WTC11 (cell line): ENCODE data around the gene HDAC7. TPM values are rescaled to one million over a fixed set of nuclear protein-coding genes. Genes with fewer than 3 reads are reported as not detected.

ENCODE experiments used
- ATAC-seq: fragments of 200-7000 bp; cut with Tn5 transposase; 2 replicates; pipeline ENCODE4 v1.10.0; 2021; ENCODE audit warnings: mild to moderate bottlenecking, moderate library complexity
- CTCF ChIA-PET: fragments of 300-600 bp; sonication (Branson Sonifier 250); formaldehyde crosslinking; loops from one replicate; lab custom pipeline; 2021; ENCODE audit warnings: antibody characterized with exemption; lab: Charles Lee
- POLR2A ChIA-PET: fragments of 350-600 bp; sonication (Branson Sonifier 250); formaldehyde crosslinking; loops from one replicate; lab custom pipeline; 2021; ENCODE audit warnings: antibody characterized with exemption; lab: Charles Lee
- DNase-seq: peaks from one replicate; pipeline ENCODE4 v3.0.0; 2021; ENCODE audit warnings: low spot score
- H3K27ac Mint-ChIP-seq: 2 replicates; pipeline ENCODE4 v1.8.0; 2021; ENCODE audit warnings: mixed read lengths
- H3K27me3 Mint-ChIP-seq: 2 replicates; pipeline ENCODE4 v1.8.0; 2021; ENCODE audit warnings: low read depth, mild to moderate bottlenecking, moderate library complexity, mixed read lengths
- H3K36me3 Mint-ChIP-seq: 2 replicates; pipeline ENCODE4 v1.8.0; 2021; ENCODE audit warnings: mixed read lengths
- H3K4me1 Mint-ChIP-seq: 2 replicates; pipeline ENCODE4 v1.8.0; 2022; ENCODE audit warnings: mixed read lengths
- H3K4me3 Mint-ChIP-seq: 2 replicates; pipeline ENCODE4 v1.8.0; 2021; ENCODE audit warnings: mild to moderate bottlenecking, moderate library complexity, mixed read lengths
- H3K9me3 Mint-ChIP-seq: 2 replicates; pipeline ENCODE4 v1.8.0; 2021; ENCODE audit warnings: mixed read lengths
- CBFB ChIP-seq: sonication (generic); formaldehyde crosslinking; IDR thresholded peaks from 2 replicates; pipeline ENCODE4 v1.8.1; 2022; ENCODE audit warnings: mild to moderate bottlenecking, low read depth, missing genetic modification reagents
- FOXJ3 ChIP-seq: sonication (generic); formaldehyde crosslinking; IDR thresholded peaks from 2 replicates; pipeline ENCODE4 v1.9.0; 2021; ENCODE audit warnings: missing genetic modification reagents, mild to moderate bottlenecking, borderline replicate concordance
- FOXK1 ChIP-seq: sonication (generic); formaldehyde crosslinking; IDR thresholded peaks from 2 replicates; pipeline ENCODE4 v1.8.0; 2022; ENCODE audit warnings: mild to moderate bottlenecking, moderate library complexity, missing genetic modification reagents
- GRHL2 ChIP-seq: fragments of 250-450 bp; sonication (Bioruptor Pico); IDR thresholded peaks from 2 replicates; pipeline ENCODE4 v1.8.0; 2022; ENCODE audit warnings: mild to moderate bottlenecking, moderate library complexity; ENCODE audit not compliant: insufficient replicate concordance, severe bottlenecking
- KAT7 ChIP-seq: sonication (generic); formaldehyde crosslinking; IDR thresholded peaks from 2 replicates; pipeline ENCODE4 v1.8.1; 2023; ENCODE audit warnings: missing genetic modification reagents, mild to moderate bottlenecking, borderline replicate concordance
- NFE2L1 ChIP-seq: sonication (generic); formaldehyde crosslinking; IDR thresholded peaks from 2 replicates; pipeline ENCODE4 v1.8.1; 2023; ENCODE audit warnings: missing genetic modification reagents
- NR1H2 ChIP-seq: sonication (generic); formaldehyde crosslinking; IDR thresholded peaks from 2 replicates; pipeline ENCODE4 v1.9.0; 2021; ENCODE audit warnings: mild to moderate bottlenecking, moderate library complexity, missing genetic modification reagents
- NR3C1 ChIP-seq: sonication (generic); formaldehyde crosslinking; conservative IDR thresholded peaks from 2 replicates; pipeline ENCODE4 v1.8.1; 2023; ENCODE audit warnings: low read depth, mild to moderate bottlenecking, missing genetic modification reagents
- SP1 ChIP-seq: sonication (generic); formaldehyde crosslinking; conservative IDR thresholded peaks from 2 replicates; pipeline ENCODE4 v1.8.1; 2022; ENCODE audit warnings: missing genetic modification reagents
- TEAD1 ChIP-seq: sonication (generic); formaldehyde crosslinking; IDR thresholded peaks from 2 replicates; pipeline ENCODE4 v1.8.0; 2022; ENCODE audit warnings: mild to moderate bottlenecking, missing genetic modification reagents
- TP53 ChIP-seq: sonication (generic); formaldehyde crosslinking; IDR thresholded peaks from 2 replicates; pipeline ENCODE4 v1.8.1; 2023; ENCODE audit warnings: mild to moderate bottlenecking, missing genetic modification reagents
- ZNF281 ChIP-seq: sonication (generic); formaldehyde crosslinking; IDR thresholded peaks from 2 replicates; pipeline ENCODE4 v1.8.0; 2023; ENCODE audit warnings: mild to moderate bottlenecking, missing genetic modification reagents
- ZNF416 ChIP-seq: fragments of 250-450 bp; sonication (Bioruptor Pico); IDR thresholded peaks from 2 replicates; pipeline ENCODE4 v1.9.0; 2021; ENCODE audit warnings: mild to moderate bottlenecking, inconsistent platforms
- ZNF423 ChIP-seq: fragments of 250-450 bp; sonication (Bioruptor Pico); IDR thresholded peaks from 2 replicates; pipeline ENCODE4 v2.1.2; 2022; ENCODE audit warnings: mild to moderate bottlenecking, moderate library complexity
- ZNF671 ChIP-seq: fragments of 250-450 bp; sonication (Bioruptor Pico); IDR thresholded peaks from 2 replicates; pipeline ENCODE4 v1.8.0; 2021; ENCODE audit warnings: mild to moderate bottlenecking
- total RNA-seq: library from RNA; stranded (reverse); gene quantifications from 3 replicates; pipeline ENCODE4 v1.2.3, GENCODE V29; 2021
- TF ChIP-seq, protein P1 (sequence below): sonication (generic); formaldehyde crosslinking; IDR thresholded peaks from 2 replicates; pipeline ENCODE4 v1.8.1; 2022; ENCODE audit warnings: mild to moderate bottlenecking, moderate library complexity, missing genetic modification reagents
- TF ChIP-seq, protein P2 (sequence below): sonication (generic); formaldehyde crosslinking; IDR thresholded peaks from 2 replicates; pipeline ENCODE4 v1.8.0; 2022; ENCODE audit warnings: mild to moderate bottlenecking, missing genetic modification reagents
- TF ChIP-seq, protein P3 (sequence below): sonication (generic); formaldehyde crosslinking; IDR thresholded peaks from 2 replicates; pipeline ENCODE4 v1.8.0; 2022; ENCODE audit warnings: mild to moderate bottlenecking, missing genetic modification reagents
- TF ChIP-seq, protein P4 (sequence below): sonication (generic); formaldehyde crosslinking; IDR thresholded peaks from 2 replicates; pipeline ENCODE4 v1.8.1; 2023; ENCODE audit warnings: mild to moderate bottlenecking, missing genetic modification reagents, moderate library complexity
- TF ChIP-seq, protein P5 (sequence below): sonication (generic); formaldehyde crosslinking; IDR thresholded peaks from 2 replicates; pipeline ENCODE4 v1.8.1; 2023; ENCODE audit warnings: mild to moderate bottlenecking, missing genetic modification reagents, borderline replicate concordance

Gene HDAC7
- total RNA-seq, 1 experiment from 2014 or later, result 111 TPM

DNA sequence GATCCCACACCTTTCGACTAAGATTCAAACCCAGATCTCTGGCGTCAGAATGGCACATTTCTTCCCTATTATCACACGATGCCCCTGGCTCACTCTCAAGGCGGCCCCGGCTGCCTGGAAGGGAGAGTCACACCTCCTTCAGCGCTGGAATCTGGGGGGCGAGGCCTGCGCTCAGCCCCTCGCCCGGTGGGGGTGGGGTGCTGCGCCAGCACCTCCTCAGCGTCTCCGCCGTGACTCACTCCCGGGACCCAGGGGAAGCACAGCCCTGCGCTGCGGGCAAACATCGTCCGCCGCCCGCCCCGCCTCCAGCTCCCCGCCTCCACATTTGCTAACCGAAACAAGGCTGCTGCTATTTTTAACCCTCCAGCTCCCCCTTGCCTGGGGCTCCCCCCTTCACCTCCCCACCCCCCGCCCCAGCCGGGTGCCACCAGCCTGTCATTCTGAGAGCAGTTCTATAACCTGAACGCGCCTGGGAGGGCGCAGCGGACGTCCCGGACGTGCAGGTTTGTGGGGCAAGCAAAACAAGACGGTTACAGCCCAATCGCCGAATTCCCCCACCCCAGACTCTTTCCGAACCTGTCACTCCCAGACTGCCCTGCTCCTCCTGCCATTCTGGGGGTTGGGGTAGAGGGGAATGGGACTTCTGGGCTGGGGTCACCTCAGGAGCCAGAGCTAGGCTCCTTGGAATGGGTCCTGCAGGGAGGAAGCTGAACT, 6.7 kb downstream of the HDAC7 start (continued):
- TF ChIP-seq, protein P1, sequence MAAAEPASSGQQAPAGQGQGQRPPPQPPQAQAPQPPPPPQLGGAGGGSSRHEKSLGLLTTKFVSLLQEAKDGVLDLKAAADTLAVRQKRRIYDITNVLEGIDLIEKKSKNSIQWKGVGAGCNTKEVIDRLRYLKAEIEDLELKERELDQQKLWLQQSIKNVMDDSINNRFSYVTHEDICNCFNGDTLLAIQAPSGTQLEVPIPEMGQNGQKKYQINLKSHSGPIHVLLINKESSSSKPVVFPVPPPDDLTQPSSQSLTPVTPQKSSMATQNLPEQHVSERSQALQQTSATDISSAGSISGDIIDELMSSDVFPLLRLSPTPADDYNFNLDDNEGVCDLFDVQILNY, result peak; percentile 53; the same call in 1 of the 2 replicates
- TF ChIP-seq, protein P2, sequence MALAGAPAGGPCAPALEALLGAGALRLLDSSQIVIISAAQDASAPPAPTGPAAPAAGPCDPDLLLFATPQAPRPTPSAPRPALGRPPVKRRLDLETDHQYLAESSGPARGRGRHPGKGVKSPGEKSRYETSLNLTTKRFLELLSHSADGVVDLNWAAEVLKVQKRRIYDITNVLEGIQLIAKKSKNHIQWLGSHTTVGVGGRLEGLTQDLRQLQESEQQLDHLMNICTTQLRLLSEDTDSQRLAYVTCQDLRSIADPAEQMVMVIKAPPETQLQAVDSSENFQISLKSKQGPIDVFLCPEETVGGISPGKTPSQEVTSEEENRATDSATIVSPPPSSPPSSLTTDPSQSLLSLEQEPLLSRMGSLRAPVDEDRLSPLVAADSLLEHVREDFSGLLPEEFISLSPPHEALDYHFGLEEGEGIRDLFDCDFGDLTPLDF (CRISPR knock-in tag), result no peak
- TF ChIP-seq NFE2L1 (CRISPR knock-in tag) (no peak), FOXK1 (CRISPR knock-in tag) (peak; percentile 38; the same call in 1 of the 2 replicates), TEAD1 (CRISPR knock-in tag) (no peak), NR3C1 (no peak), NR1H2 (CRISPR knock-in tag) (no peak), ZNF281 (CRISPR knock-in tag) (peak; percentile 64; the same call in 1 of the 2 replicates), KAT7 (CRISPR knock-in tag) (no peak), ZNF423 (CRISPR knock-in tag) (no peak), SP1 (peak; percentile 55; the same call in 1 of the 2 replicates), FOXJ3 (no peak), CBFB (CRISPR knock-in tag) (no peak), ZNF671 (CRISPR knock-in tag) (no peak), ZNF416 (CRISPR knock-in tag) (no peak)
- TF ChIP-seq, protein P3, sequence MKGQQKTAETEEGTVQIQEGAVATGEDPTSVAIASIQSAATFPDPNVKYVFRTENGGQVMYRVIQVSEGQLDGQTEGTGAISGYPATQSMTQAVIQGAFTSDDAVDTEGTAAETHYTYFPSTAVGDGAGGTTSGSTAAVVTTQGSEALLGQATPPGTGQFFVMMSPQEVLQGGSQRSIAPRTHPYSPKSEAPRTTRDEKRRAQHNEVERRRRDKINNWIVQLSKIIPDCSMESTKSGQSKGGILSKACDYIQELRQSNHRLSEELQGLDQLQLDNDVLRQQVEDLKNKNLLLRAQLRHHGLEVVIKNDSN, result no peak
- TF ChIP-seq, protein P4, sequence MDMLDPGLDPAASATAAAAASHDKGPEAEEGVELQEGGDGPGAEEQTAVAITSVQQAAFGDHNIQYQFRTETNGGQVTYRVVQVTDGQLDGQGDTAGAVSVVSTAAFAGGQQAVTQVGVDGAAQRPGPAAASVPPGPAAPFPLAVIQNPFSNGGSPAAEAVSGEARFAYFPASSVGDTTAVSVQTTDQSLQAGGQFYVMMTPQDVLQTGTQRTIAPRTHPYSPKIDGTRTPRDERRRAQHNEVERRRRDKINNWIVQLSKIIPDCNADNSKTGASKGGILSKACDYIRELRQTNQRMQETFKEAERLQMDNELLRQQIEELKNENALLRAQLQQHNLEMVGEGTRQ (CRISPR knock-in tag), result no peak

- POLR2A ChIA-PET, result no interaction called here
- peaks cover 83% of the 10 kb centered on the region for H3K4me1 Mint-ChIP-seq
- no peaks in the 10 kb centered on the region for H3K9me3 Mint-ChIP-seq
- CTCF ChIA-PET, result interaction anchor here (0.7 to 8.8 kb wide), 13 partner anchors 7 to 97 kb away, joined by 3 to 99 read pairs (median 4); no protein-coding TSS in a partner anchor
- H3K27me3 Mint-ChIP-seq, result no peaks in the 10 kb centered on the region
- DNase-seq, result no peak
- peak overlapping the region; percentile 97 for H3K27ac Mint-ChIP-seq
- no peaks in the 10 kb centered on the region; the same call in 1 of the 2 replicates for H3K36me3 Mint-ChIP-seq
- H3K4me3 Mint-ChIP-seq, result peak overlapping the region; percentile 60
- ATAC-seq, result no peak
- TF ChIP-seq, protein P5, sequence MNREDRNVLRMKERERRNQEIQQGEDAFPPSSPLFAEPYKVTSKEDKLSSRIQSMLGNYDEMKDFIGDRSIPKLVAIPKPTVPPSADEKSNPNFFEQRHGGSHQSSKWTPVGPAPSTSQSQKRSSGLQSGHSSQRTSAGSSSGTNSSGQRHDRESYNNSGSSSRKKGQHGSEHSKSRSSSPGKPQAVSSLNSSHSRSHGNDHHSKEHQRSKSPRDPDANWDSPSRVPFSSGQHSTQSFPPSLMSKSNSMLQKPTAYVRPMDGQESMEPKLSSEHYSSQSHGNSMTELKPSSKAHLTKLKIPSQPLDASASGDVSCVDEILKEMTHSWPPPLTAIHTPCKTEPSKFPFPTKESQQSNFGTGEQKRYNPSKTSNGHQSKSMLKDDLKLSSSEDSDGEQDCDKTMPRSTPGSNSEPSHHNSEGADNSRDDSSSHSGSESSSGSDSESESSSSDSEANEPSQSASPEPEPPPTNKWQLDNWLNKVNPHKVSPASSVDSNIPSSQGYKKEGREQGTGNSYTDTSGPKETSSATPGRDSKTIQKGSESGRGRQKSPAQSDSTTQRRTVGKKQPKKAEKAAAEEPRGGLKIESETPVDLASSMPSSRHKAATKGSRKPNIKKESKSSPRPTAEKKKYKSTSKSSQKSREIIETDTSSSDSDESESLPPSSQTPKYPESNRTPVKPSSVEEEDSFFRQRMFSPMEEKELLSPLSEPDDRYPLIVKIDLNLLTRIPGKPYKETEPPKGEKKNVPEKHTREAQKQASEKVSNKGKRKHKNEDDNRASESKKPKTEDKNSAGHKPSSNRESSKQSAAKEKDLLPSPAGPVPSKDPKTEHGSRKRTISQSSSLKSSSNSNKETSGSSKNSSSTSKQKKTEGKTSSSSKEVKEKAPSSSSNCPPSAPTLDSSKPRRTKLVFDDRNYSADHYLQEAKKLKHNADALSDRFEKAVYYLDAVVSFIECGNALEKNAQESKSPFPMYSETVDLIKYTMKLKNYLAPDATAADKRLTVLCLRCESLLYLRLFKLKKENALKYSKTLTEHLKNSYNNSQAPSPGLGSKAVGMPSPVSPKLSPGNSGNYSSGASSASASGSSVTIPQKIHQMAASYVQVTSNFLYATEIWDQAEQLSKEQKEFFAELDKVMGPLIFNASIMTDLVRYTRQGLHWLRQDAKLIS (CRISPR knock-in tag), result no peak
- TF ChIP-seq ZNF281 (CRISPR knock-in tag), result no peak
- no peak for TF ChIP-seq TP53 (CRISPR knock-in tag)
- TF ChIP-seq GRHL2 (CRISPR knock-in tag), result no peak
- TF ChIP-seq ZNF671 (CRISPR knock-in tag), result no peak
These were observed 7.9 kb downstream of the HDAC7 start for GRCh38 chr12:47811581-47812484.
